HG03520 (cell line): Measurements from ENCODE around the gene TSPAN8.
"Not testable (repeated sequence)": the region's sequence is repeated elsewhere in the genome, so short reads cannot be mapped to it uniquely, and the experiment has no call there.

Source experiments
- ATAC-seq: cut with Tn5 transposase; IDR thresholded peaks from one replicate; pipeline ENCODE4 v1.9.1; 2021; ENCODE audit warnings: mild to moderate bottlenecking, moderate library complexity; ENCODE audit not compliant: unreplicated experiment

TSPAN8 gene

GRCh38 chr12:71129364-71129763 lies 28.4 kb downstream of the TSPAN8 start:
- no peak for ATAC-seq

DNA sequence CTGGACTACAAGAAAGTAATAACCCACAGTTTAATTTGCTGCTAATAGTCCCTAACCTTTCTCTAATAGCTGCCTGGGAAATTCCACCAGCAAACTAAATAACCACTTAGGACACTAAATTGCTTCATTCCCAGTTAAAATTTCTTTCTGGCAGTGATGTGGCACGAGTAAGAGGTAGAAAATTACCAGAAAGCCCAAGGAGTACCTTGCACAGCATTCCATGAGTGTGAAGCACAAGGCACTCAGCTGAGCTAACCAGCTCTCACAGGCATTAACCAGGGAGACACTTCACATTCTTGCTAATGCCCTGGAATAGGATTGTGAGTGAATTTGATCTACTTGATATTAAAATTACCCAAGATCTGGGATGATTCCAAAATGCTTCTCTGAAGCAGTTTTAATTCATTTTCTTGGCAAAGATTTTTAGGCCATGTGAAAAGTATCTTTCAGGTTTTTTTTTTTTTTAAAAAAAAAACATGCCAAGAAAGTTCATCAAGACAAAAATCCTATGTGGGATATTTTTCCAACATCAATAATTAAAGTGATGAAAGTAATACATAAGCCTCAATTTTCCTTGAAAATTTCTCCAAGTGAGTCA lies 29.5 kb downstream of the TSPAN8 start:
- ATAC-seq = no peak

- ATAC-seq = no peak
Observed at GRCh38 chr12:71125949-71126348, 31.9 kb downstream of the TSPAN8 start.

- no peak for ATAC-seq
Observed at GRCh38 chr12:71125515-71125914, 32.3 kb downstream of the TSPAN8 start.

GRCh38 chr12:71124835-71125460 lies 32.9 kb downstream of the TSPAN8 start:
- no peak for ATAC-seq

DNA sequence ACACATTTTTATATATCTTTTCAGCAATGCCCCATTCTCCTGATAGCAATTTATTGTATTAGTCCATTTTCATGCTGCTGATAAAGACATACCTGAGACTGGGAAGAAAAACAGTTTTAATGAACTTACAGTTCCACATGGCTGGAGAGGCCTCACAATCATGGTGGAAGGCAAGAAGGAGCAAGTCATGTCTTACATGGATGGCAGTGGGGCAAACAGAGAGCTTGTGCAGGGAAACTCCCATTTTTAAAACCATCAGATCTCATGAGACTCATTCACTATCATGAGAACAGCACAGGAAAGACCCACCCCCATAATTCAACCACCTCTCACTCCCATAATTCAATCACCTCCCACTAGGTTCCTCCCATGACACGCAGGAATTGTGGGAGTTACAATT lies 44.7 kb downstream of the TSPAN8 start:
- ATAC-seq = not testable (repeated sequence)

DNA sequence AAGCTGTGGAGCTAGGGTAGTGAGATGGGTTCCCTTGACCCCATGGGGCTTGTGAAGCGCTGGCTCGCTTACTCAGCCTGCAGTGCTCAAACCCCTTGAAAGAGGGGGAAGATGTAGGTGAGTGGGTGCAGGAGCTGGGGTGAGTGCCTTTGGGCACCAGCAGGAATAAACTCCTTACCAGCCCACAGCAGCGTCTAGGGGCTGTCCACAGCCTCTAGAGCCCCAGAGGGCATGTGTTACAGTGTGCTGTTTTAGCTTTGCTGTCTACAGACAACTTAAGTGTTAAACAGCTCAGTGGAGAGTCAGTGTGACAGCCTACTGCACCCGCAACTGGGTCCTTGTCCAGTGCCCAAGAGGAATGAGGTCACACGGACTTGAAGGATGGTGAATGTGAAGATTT lies 48.0 kb downstream of the TSPAN8 start:
- ATAC-seq = no peak

GRCh38 chr12:71108355-71108754 lies 49.4 kb downstream of the TSPAN8 start:
- no peak for ATAC-seq

DNA sequence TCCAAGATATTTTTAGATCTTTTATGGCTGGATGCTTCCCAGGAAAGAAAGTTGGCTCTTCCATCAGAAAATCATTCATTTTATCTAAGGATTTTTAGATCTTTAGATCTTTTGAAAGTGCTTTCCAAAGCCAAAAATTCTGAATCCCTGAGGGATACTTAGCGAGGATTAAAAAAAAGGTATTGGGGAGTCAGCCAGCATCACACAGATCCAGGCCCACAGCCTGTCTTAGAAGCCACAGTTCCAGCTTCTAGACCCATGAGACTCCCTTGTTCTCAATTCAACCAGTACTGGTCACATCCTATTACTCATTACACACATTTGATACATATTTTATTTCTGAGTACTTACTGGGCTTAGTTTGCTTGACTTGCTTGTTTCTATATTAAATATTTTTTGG lies 49.9 kb downstream of the TSPAN8 start:
- ATAC-seq = no peak

DNA sequence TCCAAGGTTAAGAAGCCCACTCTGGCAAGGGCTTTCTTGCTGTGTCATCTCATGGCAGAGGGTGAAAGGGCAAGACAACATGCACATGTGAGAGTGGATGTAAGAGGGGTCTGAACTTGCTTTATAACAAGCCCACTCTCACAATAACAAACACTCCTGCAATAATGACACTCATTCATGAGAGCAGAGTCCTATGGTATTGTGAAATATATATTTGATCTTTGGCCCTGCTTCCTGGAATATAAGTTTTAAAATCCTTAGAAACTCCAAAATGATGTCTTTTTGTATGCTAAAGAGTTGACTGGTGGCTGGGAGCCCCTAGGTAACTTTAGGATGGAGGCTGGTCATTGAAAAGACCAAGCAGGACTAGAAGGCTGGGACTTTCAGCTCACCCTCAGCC lies 51.8 kb downstream of the TSPAN8 start:
- ATAC-seq = no peak

GRCh38 chr12:71092290-71092689 lies 65.5 kb downstream of the TSPAN8 start:
- no peak for ATAC-seq

DNA sequence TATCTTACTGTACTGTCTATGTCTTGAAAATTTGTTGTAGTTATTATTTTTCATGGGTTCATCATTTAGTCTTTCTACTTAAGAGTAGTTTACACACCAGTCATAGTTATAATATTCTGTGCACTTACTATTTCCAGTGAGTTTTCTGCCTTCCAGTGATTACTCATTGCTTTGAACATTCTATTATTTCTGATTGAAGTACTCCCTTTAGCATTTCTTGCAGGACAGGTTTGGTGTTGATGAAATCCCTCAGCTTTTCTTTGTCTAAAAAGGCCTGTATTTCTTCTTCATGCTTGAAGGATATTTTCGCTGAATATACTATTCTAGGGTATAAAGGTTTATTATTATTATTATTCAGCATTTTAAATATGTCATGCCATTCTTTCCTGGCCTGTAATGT lies 66.8 kb downstream of the TSPAN8 start:
- no peak for ATAC-seq

- ATAC-seq = no peak
Observed at GRCh38 chr12:71085575-71085974, 72.2 kb downstream of the TSPAN8 start.

DNA sequence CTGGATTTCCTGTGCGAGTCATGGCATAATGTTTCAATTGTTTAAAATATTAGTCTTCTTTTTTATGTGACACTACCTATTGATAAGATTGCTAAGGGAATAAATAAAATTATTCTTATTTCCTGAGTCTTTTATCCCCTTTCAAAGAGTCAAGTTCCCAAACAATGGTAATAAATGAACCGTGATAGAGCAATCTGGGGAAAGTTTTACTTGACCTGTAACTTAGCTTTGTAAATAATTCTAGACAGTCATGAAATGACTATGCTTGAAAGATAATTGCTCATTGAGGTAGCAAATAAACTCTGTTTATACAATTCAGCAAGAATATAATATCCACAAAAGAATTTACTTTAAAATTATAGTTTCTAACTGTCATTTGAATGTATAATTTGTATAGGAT lies 82.1 kb downstream of the TSPAN8 start:
- ATAC-seq = no peak
